Aorta (tissue), 5 donors: ENCODE data around the gene PRKAA2. TPM values are rescaled to one million over a fixed set of nuclear protein-coding genes. Genes with fewer than 3 reads are reported as not detected.

Experiments
- ATAC-seq: fragments of 200-7000 bp; cut with Tn5 transposase; one replicate; pipeline ENCODE4 v1.9.1; 2022; ENCODE audit warnings: moderate library complexity; ENCODE audit not compliant: low FRiP score
- DNase-seq, 2 donors: peaks; one replicate each; pipeline ENCODE4 v3.0.0-alpha.2; 2020
- H3K27ac ChIP-seq, 2 donors: one replicate each; pipeline ENCODE4 v1.5.1; 2013; ENCODE audit warnings: low read length in 2 of 2, mild to moderate bottlenecking in 2 of 2, moderate library complexity in 2 of 2, control low read depth in 1 of 2, inconsistent platforms in 1 of 2, low read depth in 1 of 2
- H3K27me3 ChIP-seq, 2 donors: one replicate each; pipeline ENCODE4 v1.6.1; 2013; ENCODE audit warnings: control low read depth in 1 of 2, low read length in 1 of 2, mild to moderate bottlenecking in 1 of 2, moderate library complexity in 1 of 2; ENCODE audit not compliant: insufficient read depth in 2 of 2, control insufficient read depth in 1 of 2
- H3K36me3 ChIP-seq, 2 donors: one replicate each; pipeline ENCODE4 v1.6.1; 2013; ENCODE audit warnings: control low read depth in 1 of 2, low read length in 1 of 2, mild to moderate bottlenecking in 1 of 2; ENCODE audit not compliant: insufficient read depth in 2 of 2, control insufficient read depth in 1 of 2
- H3K4me1 ChIP-seq, 2 donors: one replicate each; pipeline ENCODE4 v1.6.1; 2013; ENCODE audit warnings: low read length in 2 of 2, control low read depth in 1 of 2, mild to moderate bottlenecking in 1 of 2, moderate library complexity in 1 of 2; ENCODE audit not compliant: insufficient read depth in 2 of 2, control insufficient read depth in 1 of 2
- H3K4me3 ChIP-seq, 2 donors: one replicate each; pipeline ENCODE4 v1.5.1; 2013; ENCODE audit warnings: low read length in 2 of 2, control low read depth in 1 of 2, mild to moderate bottlenecking in 1 of 2
- H3K9me3 ChIP-seq: one replicate; pipeline ENCODE4 v1.6.1; 2013; ENCODE audit warnings: mild to moderate bottlenecking, low read length; ENCODE audit not compliant: control insufficient read depth
- WGBS, 2 donors: extraction: QIAGEN DNeasy Blood & Tissue Kit; methylation state at CpG; one replicate each; pipeline ENCODE4 v1.1.7; 2013; 5-methylcytosine and 5-hydroxymethylcytosine counted together
- intact Hi-C, 2 donors: fragments of 100-400 bp; cut with DNase I; formaldehyde crosslinking; loops; one replicate each; pipeline versions ENCODE4 v1.14.2 to v1.15.0; 2022
- polyA plus RNA-seq, 2 donors: library from polyadenylated mRNA; stranded (reverse); fragments of 200-250 nt; gene quantifications; one replicate each; pipeline ENCODE4 v1.2.3, GENCODE V29; 2013
- total RNA-seq, 2 donors: library from RNA; stranded (reverse); fragmentation: NEBNext Ultra II Directional; extraction: Animal tissue kit (Norgen Biotek cat#: 25700); gene quantifications; one replicate each; pipeline ENCODE4 v1.2.1, GENCODE V29; 2021
- donor health status: healthy with polysubstance abuse.
- donor health status: Bipolar disorder and iron deficiency.
- donor health status: DM: no; HTN: no; CAD: no.
- donor health status: DM: no; HTN: no; CAD: no.
- donor health status: DM: yes; HTN: yes; CAD: no.

The PRKAA2 gene
- total and polyA plus RNA-seq, 4 donors = 2.8 to 8.6 (median 5.1) TPM

DNA sequence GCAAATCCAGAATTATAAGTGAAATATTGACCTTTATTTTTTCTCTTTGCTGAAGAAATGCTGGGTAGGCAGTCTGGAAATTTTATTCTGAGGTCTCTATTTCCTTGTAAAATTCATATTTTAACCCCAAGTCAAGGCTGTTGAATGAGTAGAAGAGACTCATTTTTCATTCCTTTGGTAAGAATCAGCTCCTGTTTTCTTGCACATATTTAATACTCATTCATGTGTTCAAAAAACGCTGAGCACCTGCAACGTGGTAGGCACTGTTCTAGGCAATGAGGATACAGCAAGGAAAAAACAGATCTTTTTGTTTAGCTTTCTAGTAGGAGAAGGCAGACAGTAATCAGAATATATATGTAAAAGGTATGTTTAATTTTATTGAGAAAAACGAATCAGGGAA is 1.5 kb downstream of the PRKAA2 start:
- no peak for DNase-seq
- no peak for ATAC-seq
- whole genome bisulfite sequencing, 2 donors = 49 to 50% methylated on average over 3 of the region's 3 CpGs
- no peaks in the 10 kb centered on the region for H3K4me1 ChIP-seq
- H3K27ac ChIP-seq = no peak overlapping the region
- intact Hi-C loops = no loop called here
- H3K4me3 ChIP-seq = no peak overlapping the region
- H3K36me3 ChIP-seq = no peaks in the 10 kb centered on the region
- no peaks in the 10 kb centered on the region for H3K9me3 ChIP-seq
- no peaks in the 10 kb centered on the region for H3K27me3 ChIP-seq

DNA sequence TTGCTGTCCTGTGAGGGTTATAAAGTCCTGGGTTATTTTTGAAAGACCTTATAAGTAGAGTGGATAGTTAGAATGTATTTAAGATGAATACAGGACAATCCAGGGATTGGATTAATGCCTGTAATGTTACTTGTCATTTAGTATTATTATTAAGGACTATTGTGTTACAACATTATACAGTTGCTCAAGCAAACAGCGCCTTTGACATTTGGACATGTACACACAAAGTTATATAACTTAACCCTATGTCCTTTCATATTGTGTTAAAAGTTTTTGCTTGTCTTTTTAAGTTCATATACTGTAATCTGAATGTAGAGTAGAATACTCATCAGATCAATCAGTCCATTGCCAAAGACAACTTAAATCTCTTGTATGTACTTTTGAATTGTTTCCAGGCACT is 2.0 kb downstream of the PRKAA2 start:
- 76 to 82% methylated on average over 1 of the region's 1 CpG for WGBS, 2 donors
- ATAC-seq (no peak), DNase-seq (no peak)
- H3K36me3 ChIP-seq = no peaks in the 10 kb centered on the region
- H3K4me1 ChIP-seq = no peaks in the 10 kb centered on the region
- intact Hi-C loops = no loop called here
- no peaks in the 10 kb centered on the region for H3K27me3 ChIP-seq
- H3K4me3 ChIP-seq = no peak overlapping the region
- no peak overlapping the region for H3K27ac ChIP-seq
- no peaks in the 10 kb centered on the region for H3K9me3 ChIP-seq

- Histone ChIP-seq H3K27me3 (no peaks in the 10 kb centered on the region), H3K4me3 (no peak overlapping the region), H3K27ac (no peak overlapping the region), H3K4me1 (no peaks in the 10 kb centered on the region), H3K36me3 (no peaks in the 10 kb centered on the region), H3K9me3 (no peaks in the 10 kb centered on the region)
- ATAC-seq (no peak), DNase-seq (no peak)
- intact Hi-C loops = no loop called here
- WGBS, 2 donors = 73 to 86% methylated on average over 4 of the region's 4 CpGs
Measured at GRCh38 chr1:56648546-56648945, 3.4 kb downstream of the PRKAA2 start.

GRCh38 chr1:56654126-56654923 is 9.2 kb downstream of the PRKAA2 start:
- intact Hi-C loops = no loop called here
- no peaks in the 10 kb centered on the region for H3K27me3 ChIP-seq
- no peak overlapping the region for H3K27ac ChIP-seq
- H3K9me3 ChIP-seq = no peaks in the 10 kb centered on the region
- no peak overlapping the region for H3K4me3 ChIP-seq
- H3K4me1 ChIP-seq = no peaks in the 10 kb centered on the region
- H3K36me3 ChIP-seq = no peaks in the 10 kb centered on the region
- ATAC-seq (no peak), DNase-seq (no peak)
- WGBS, 2 donors = 2 to 5% methylated on average over 1 of the region's 1 CpG

DNA sequence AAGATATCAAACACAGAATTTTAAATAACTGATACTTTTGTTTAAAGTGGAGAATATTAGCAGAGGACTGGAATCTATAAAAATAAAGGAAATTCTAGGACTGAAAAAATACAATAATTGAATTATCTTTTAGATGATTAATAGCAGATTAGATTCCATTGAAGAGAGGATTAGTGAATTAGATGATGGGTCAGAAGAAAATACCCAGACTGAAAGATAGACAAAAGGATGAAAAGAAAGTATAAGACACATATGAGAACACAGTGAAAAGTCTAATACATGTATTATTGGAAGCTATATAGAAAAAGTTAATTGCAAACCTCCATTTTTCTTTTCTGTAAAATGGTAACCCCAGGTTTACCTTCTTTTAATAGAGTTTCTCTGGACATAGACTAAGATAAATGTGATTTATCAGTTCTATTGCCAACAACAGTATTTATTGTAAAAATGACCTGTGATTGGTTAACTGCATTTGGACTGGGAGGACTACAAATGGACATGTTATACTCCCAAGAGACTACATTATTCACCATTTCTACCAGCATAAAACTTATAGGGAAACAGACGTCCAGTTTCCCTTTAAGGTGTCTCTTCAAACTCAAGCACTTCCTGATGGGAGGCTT is 11.0 kb downstream of the PRKAA2 start:
- ATAC-seq (no peak), DNase-seq (no peak)
- intact Hi-C loops = no loop called here
- Histone ChIP-seq H3K4me1 (no peaks in the 10 kb centered on the region), H3K36me3 (no peaks in the 10 kb centered on the region), H3K9me3 (no peaks in the 10 kb centered on the region), H3K4me3 (no peak overlapping the region), H3K27ac (no peak overlapping the region), H3K27me3 (no peaks in the 10 kb centered on the region)
- WGBS, 2 donors = 86 to 95% methylated on average over 1 of the region's 1 CpG

DNA sequence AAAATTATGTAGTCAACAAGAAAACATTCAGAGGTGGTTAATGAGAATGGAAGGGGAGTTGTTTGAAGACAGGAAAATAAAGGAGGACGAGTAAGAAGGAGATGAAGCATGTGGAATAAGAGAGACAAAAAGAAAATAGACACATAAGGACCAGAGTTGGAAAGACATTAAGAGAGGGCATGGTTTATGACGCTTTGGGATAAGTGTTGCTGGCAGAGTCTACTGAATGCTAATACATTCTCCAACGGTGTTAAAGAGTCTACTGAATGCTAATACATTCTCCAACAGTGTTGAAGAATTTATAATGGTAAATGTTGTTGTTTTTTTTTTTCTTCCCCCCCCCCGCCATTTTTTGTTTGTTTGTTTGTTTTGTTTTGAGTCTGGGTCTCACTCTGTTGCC is 13.1 kb downstream of the PRKAA2 start:
- no peaks in the 10 kb centered on the region for H3K9me3 ChIP-seq
- intact Hi-C loops = no loop called here
- H3K4me1 ChIP-seq = no peaks in the 10 kb centered on the region
- 78 to 82% methylated on average over 4 of the region's 4 CpGs for WGBS, 2 donors
- no peaks in the 10 kb centered on the region for H3K27me3 ChIP-seq
- H3K36me3 ChIP-seq = no peaks in the 10 kb centered on the region
- H3K4me3 ChIP-seq = no peak overlapping the region
- no peak overlapping the region for H3K27ac ChIP-seq
- ATAC-seq (no peak), DNase-seq (no peak)

DNA sequence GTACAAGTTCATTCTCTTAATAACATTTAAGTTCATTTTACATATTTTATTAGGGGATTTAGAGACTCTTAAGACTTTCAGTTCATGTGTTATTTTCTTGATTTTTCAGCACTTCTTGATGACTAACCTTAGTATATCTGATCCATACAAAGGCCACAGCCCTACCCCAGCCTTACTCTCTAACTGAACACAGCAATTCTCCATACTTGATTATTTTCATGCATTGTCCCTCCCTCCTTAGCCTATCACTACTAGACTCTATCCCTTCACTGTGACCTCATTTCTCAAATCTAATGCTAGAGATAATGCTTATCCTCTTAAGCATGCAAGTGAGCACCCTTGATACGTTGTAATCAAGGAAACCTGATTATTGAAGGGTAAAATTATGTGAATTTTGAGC is 15.2 kb downstream of the PRKAA2 start:
- Histone ChIP-seq H3K27ac (no peak overlapping the region), H3K4me3 (no peak overlapping the region), H3K9me3 (no peaks in the 10 kb centered on the region), H3K4me1 (no peaks in the 10 kb centered on the region), H3K36me3 (no peaks in the 10 kb centered on the region), H3K27me3 (no peaks in the 10 kb centered on the region)
- DNase-seq (no peak), ATAC-seq (no peak)
- intact Hi-C loops = no loop called here
- WGBS, 2 donors = 82 to 86% methylated on average over 1 of the region's 1 CpG

GRCh38 chr1:56663846-56664245 is 18.7 kb downstream of the PRKAA2 start:
- Histone ChIP-seq H3K4me1 (no peaks in the 10 kb centered on the region), H3K9me3 (no peaks in the 10 kb centered on the region), H3K27ac (no peak overlapping the region), H3K36me3 (no peaks in the 10 kb centered on the region), H3K4me3 (no peak overlapping the region), H3K27me3 (no peaks in the 10 kb centered on the region)
- ATAC-seq (no peak), DNase-seq (no peak)
- intact Hi-C loops = no loop called here
- WGBS, 2 donors = 88 to 92% methylated on average over 3 of the region's 3 CpGs

- Histone ChIP-seq H3K4me3 (no peak overlapping the region), H3K9me3 (no peaks in the 10 kb centered on the region), H3K27ac (no peak overlapping the region), H3K4me1 (no peaks in the 10 kb centered on the region), H3K27me3 (no peaks in the 10 kb centered on the region), H3K36me3 (no peaks in the 10 kb centered on the region)
- intact Hi-C loops = no loop called here
- WGBS, 2 donors = 96 to 97% methylated on average over 1 of the region's 1 CpG
- ATAC-seq = no peak
- DNase-seq = no peak
Measured at GRCh38 chr1:56665384-56665783, 20.3 kb downstream of the PRKAA2 start.
